ENCODE measurements around the gene APCDD1.

DNA sequence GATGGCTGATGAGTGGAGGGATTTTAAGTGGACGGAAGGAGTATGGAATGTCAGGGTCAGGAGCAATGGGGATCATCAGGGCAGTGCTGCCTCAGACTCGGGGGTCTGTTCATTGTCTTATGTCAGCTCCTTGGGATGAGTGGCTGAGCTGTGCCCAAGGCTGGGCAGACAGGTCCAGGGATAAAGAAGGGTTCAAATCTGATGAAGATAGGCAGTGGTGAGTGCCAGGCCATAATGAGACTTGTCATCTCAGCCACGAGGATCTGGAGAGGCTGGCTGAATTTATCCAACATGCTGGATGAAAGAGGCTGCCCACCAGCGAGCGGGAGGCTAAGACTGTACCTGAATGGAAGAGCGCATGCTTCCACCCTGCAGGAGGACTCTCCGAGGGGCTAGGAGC lies 46.3 kb upstream of the APCDD1 start:
- TF ChIP-seq EZH2phosphoT487 (IDR thresholded peaks at IDR 0.05; ENCODE audit: low read depth), result no peak
- TF ChIP-seq, protein P1, sequence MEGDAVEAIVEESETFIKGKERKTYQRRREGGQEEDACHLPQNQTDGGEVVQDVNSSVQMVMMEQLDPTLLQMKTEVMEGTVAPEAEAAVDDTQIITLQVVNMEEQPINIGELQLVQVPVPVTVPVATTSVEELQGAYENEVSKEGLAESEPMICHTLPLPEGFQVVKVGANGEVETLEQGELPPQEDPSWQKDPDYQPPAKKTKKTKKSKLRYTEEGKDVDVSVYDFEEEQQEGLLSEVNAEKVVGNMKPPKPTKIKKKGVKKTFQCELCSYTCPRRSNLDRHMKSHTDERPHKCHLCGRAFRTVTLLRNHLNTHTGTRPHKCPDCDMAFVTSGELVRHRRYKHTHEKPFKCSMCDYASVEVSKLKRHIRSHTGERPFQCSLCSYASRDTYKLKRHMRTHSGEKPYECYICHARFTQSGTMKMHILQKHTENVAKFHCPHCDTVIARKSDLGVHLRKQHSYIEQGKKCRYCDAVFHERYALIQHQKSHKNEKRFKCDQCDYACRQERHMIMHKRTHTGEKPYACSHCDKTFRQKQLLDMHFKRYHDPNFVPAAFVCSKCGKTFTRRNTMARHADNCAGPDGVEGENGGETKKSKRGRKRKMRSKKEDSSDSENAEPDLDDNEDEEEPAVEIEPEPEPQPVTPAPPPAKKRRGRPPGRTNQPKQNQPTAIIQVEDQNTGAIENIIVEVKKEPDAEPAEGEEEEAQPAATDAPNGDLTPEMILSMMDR (IDR thresholded peaks at IDR 0.05; ENCODE audit: low read depth, low read length), result no peak
